ENCODE results near the gene DLGAP1.
"Not testable (repeated sequence)": the region's sequence is repeated elsewhere in the genome, so short reads cannot be mapped to it uniquely, and the experiment has no call there.

The DLGAP1 gene

GRCh38 chr18:3610813-3611212, 844.3 kb downstream of the DLGAP1 start:
- DNase-seq = no peak

- DNase-seq = no peak
These were observed 844.9 kb downstream of the DLGAP1 start for GRCh38 chr18:3610188-3610708.

GRCh38 chr18:3608488-3608887, 846.6 kb downstream of the DLGAP1 start:
- no peak for DNase-seq

- DNase-seq = not testable (repeated sequence)
These were observed 847.0 kb downstream of the DLGAP1 start for GRCh38 chr18:3608099-3608453.

GRCh38 chr18:3607309-3608098, 847.6 kb downstream of the DLGAP1 start:
- DNase-seq = no peak

- not testable (repeated sequence) for DNase-seq
These were observed 848.2 kb downstream of the DLGAP1 start for GRCh38 chr18:3606863-3607262.

GRCh38 chr18:3605954-3606443, 849.1 kb downstream of the DLGAP1 start:
- DNase-seq = no peak

GRCh38 chr18:3605486-3605952, 849.6 kb downstream of the DLGAP1 start:
- DNase-seq = no peak

- no peak for DNase-seq
These were observed 850.4 kb downstream of the DLGAP1 start for GRCh38 chr18:3604498-3605408.

- no peak for DNase-seq
These were observed 850.9 kb downstream of the DLGAP1 start for GRCh38 chr18:3604235-3604497.

- peak; percentile 10 for DNase-seq
These were observed 851.5 kb downstream of the DLGAP1 start for GRCh38 chr18:3603421-3604234.

GRCh38 chr18:3601106-3601755, 853.9 kb downstream of the DLGAP1 start:
- DNase-seq = not testable (repeated sequence)

- no peak for DNase-seq
These were observed 855.2 kb downstream of the DLGAP1 start for GRCh38 chr18:3599861-3600260.

GRCh38 chr18:3599195-3599594, 855.9 kb downstream of the DLGAP1 start:
- DNase-seq = no peak

- DNase-seq = no peak
These were observed 856.5 kb downstream of the DLGAP1 start for GRCh38 chr18:3598581-3598980.

GRCh38 chr18:3597409-3598357, 857.4 kb downstream of the DLGAP1 start:
- DNase-seq = no peak

- DNase-seq = no peak
These were observed 858.3 kb downstream of the DLGAP1 start for GRCh38 chr18:3596637-3597384.

- no peak for DNase-seq
These were observed 858.8 kb downstream of the DLGAP1 start for GRCh38 chr18:3596324-3596636.

- no peak for DNase-seq
These were observed 859.5 kb downstream of the DLGAP1 start for GRCh38 chr18:3595369-3596273.
